Spleen (tissue), 11 donors: Measurements from ENCODE around the gene TPPP3. TPM values are rescaled to one million over a fixed set of nuclear protein-coding genes. Genes with fewer than 3 reads are reported as not detected.
A peak's percentile ranks its signal among the peaks of the same experiment; 100 is the strongest.

Experiments
- DNase-seq: peaks from one replicate; pipeline ENCODE4 v3.0.0-alpha.2; 2020
- H3K27ac ChIP-seq, 8 donors: fragments of 200-600 bp; sonication (generic) in 7 of 8; 1 replicate in 4 of 8; 2 replicates in 4 of 8; pipeline versions ENCODE4 v1.5.0 to v1.8.0; 2016 to 2021; ENCODE audit warnings: inconsistent platforms in 4 of 8, mild to moderate bottlenecking in 4 of 8, moderate library complexity in 1 of 8
- H3K27me3 ChIP-seq, 7 donors: fragments of 200-600 bp; sonication (generic) in 6 of 7; replicated peaks in 1 of 7; 1 replicate in 4 of 7; 2 replicates in 3 of 7; pipeline versions ENCODE4 v1.5.0 to v1.8.0; 2016 to 2021; ENCODE audit warnings: inconsistent platforms in 3 of 7, mild to moderate bottlenecking in 1 of 7
- H3K36me3 ChIP-seq, 6 donors: fragments of 200-600 bp; sonication (generic) in 5 of 6; 1 replicate in 4 of 6; 2 replicates in 2 of 6; pipeline versions ENCODE4 v1.5.0 to v1.8.0; 2016 to 2021; ENCODE audit warnings: inconsistent platforms in 2 of 6
- H3K4me1 ChIP-seq, 6 donors: fragments of 200-600 bp; sonication (generic) in 5 of 6; 1 replicate in 3 of 6; 2 replicates in 3 of 6; pipeline versions ENCODE4 v1.5.0 to v1.8.0; 2016 to 2021; ENCODE audit warnings: inconsistent platforms in 3 of 6
- H3K4me3 ChIP-seq, 8 donors: fragments of 200-600 bp; sonication (generic) in 7 of 8; 1 replicate in 4 of 8; 2 replicates in 4 of 8; pipeline versions ENCODE4 v1.5.0 to v1.8.0; 2016 to 2021; ENCODE audit warnings: inconsistent platforms in 4 of 8, mild to moderate bottlenecking in 4 of 8, moderate library complexity in 2 of 8
- H3K9me3 ChIP-seq, 8 donors: fragments of 200-600 bp; sonication (generic) in 7 of 8; 1 replicate in 4 of 8; 2 replicates in 4 of 8; pipeline versions ENCODE4 v1.5.0 to v1.8.0; 2016 to 2021; ENCODE audit warnings: inconsistent platforms in 4 of 8
- POLR2A ChIP-seq, 3 donors: fragments of 450-650 bp; IDR thresholded peaks; one replicate each; pipeline ENCODE4 v1.5.1; 2017; ENCODE audit warnings: antibody characterized with exemption in 3 of 3, mild to moderate bottlenecking in 1 of 3
- POLR2AphosphoS5 ChIP-seq, 3 donors: sonication (generic); formaldehyde crosslinking; IDR thresholded peaks; one replicate each; pipeline ENCODE4 v1.5.1; 2017; ENCODE audit warnings: antibody characterized with exemption in 3 of 3
- WGBS, 5 donors: extraction: QIAGEN DNeasy Blood & Tissue Kit in 3 of 5; methylation state at CpG; one replicate each; pipeline versions ENCODE4 v1.1.5 to v1.1.7; 2013 to 2018; 5-methylcytosine and 5-hydroxymethylcytosine counted together
- intact Hi-C: fragments of 100-400 bp; cut with DNase I; formaldehyde crosslinking; loops from one replicate; pipeline ENCODE4 v1.15.0; 2023; ENCODE audit warnings: low total_unique reads
- polyA plus RNA-seq, 3 donors: library from polyadenylated mRNA; stranded (reverse); fragments of 200-250 nt; gene quantifications; one replicate each; pipeline ENCODE4 v1.2.1, GENCODE V29; 2013
- total RNA-seq, 7 donors: library from RNA; depleted of rRNA in 3 of 7; stranded (reverse); fragments of >200 nt in 3 of 7; fragmentation: NEBNext Ultra II Directional in 4 of 7; extraction: Animal tissue kit (Norgen Biotek cat#: 25700) in 4 of 7; gene quantifications; one replicate each; pipeline versions ENCODE4 v1.1.0 to v1.2.1, GENCODE V29; 2016 to 2021
- TF ChIP-seq, protein P1 (sequence below), 11 experiments: fragments of 200-600 bp in 7 of 11; fragments of 450-650 bp in 4 of 11; sonication (generic) in 4 of 11; IDR thresholded peaks in 8 of 11; conservative IDR thresholded peaks in 3 of 11; 1 replicate in 7 of 11; 2 replicates in 4 of 11; pipeline versions ENCODE4 v1.4.0 to v1.8.0; 2016 to 2021; ENCODE audit warnings: antibody characterized with exemption in 11 of 11, inconsistent platforms in 4 of 11, mild to moderate bottlenecking in 1 of 11
- donor health status: healthy with polysubstance abuse.
- donor health status: DM: no; HTN: no; CAD: no; lungs with moderate emphysema.
- donor health status: DM: no; HTN: no; CAD: no.
- donor health status: Bipolar disorder and iron deficiency.
- donor health status: healthy.
- donor health status: DM: no; HTN: no; CAD: no.
- donor health status: DM: yes; HTN: yes; CAD: no.

Gene TPPP3
- total and polyA plus RNA-seq, 10 donors = 2.5 to 13.9 (median 8.6) TPM

DNA sequence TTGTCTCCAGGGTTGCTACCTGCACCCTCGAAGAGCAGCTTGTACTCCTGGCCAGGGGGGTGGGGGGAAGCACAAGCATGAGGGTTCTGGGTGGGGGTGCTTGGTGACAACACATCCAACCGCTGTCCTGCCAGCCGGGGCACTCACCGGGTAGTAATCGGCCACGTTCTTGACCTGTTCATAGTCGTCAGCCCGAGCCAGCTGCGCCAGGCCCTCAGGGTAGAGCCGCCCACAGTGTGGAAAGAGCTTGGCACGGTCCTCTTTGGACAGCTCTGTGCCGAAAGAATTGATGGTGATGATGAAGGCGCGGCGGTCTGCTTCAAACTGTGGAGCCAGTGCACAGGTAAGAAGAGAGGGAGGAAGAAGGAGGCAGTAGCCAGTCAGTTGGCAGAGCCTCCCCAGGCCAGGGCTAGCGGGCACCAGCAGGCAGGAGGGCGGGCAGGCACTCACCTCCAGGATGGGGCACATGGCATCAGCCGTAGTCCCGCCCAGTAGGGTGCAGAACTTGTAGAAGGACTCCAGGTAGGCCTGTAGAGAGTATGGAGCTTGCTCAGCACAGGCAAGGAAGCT, 45.6 kb upstream of the TPPP3 start:
- no peak for DNase-seq
- no peak overlapping the region for H3K4me3 ChIP-seq
- H3K36me3 ChIP-seq = peaks cover 0 to 86% (median 68%) of the 10 kb centered on the region in 6 donors
- 92 to 97% (median 97%) methylated on average over 19 of the region's 19 CpGs for WGBS, 5 donors
- TF ChIP-seq POLR2A (IDR thresholded peaks at IDR 0.05) (no peak), POLR2AphosphoS5 (IDR thresholded peaks at IDR 0.05) (no peak)
- TF ChIP-seq, protein P1, sequence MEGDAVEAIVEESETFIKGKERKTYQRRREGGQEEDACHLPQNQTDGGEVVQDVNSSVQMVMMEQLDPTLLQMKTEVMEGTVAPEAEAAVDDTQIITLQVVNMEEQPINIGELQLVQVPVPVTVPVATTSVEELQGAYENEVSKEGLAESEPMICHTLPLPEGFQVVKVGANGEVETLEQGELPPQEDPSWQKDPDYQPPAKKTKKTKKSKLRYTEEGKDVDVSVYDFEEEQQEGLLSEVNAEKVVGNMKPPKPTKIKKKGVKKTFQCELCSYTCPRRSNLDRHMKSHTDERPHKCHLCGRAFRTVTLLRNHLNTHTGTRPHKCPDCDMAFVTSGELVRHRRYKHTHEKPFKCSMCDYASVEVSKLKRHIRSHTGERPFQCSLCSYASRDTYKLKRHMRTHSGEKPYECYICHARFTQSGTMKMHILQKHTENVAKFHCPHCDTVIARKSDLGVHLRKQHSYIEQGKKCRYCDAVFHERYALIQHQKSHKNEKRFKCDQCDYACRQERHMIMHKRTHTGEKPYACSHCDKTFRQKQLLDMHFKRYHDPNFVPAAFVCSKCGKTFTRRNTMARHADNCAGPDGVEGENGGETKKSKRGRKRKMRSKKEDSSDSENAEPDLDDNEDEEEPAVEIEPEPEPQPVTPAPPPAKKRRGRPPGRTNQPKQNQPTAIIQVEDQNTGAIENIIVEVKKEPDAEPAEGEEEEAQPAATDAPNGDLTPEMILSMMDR (IDR thresholded peaks at IDR 0.05 in 8 of 11, conservative IDR thresholded peaks at IDR 0.05 in 3 of 11) = no peak
- H3K4me1 ChIP-seq = peaks cover 11 to 81% (median 36%) of the 10 kb centered on the region in 6 donors
- no peaks in the 10 kb centered on the region for H3K27me3 ChIP-seq
- H3K27ac ChIP-seq = no peak overlapping the region
- intact Hi-C loops = no loop called here
- no peaks in the 10 kb centered on the region for H3K9me3 ChIP-seq

DNA sequence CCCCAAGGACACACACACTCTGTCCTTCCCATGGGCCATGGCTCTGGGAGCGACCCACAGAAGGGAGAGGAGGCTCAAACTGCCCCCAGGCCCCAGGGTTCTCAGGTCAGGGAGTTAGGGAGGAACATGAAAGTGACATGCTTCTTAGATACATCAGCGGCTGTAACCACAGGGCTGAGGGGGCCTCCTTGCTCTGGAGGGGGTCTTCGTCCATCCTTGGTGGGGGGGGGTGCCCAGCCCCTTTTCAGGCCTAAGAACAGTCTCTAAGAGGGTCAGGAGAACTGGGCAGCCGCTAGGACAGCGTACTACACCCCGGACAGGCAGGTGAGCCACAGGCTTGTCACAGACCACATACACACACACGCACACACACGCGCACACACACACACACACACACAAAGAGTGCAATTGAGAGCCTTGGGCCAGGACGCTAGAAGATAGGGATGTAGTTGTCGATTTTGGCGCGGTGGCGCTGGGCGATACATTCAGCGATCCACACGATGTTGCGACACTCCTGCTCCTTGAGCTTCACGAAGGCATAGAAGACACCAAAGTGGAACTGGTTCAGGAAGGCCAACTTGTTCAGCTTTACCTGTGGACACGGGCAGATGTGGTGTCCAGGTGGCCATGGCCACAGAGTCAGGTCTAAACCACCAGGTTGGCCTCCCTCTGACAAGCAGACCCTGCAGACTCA, 44.9 kb upstream of the TPPP3 start:
- H3K27me3 ChIP-seq = no peaks in the 10 kb centered on the region
- H3K27ac ChIP-seq = no peak overlapping the region
- TF ChIP-seq POLR2A (IDR thresholded peaks at IDR 0.05) (no peak), POLR2AphosphoS5 (IDR thresholded peaks at IDR 0.05) (peak in 1 of 3 donors; percentile 22)
- TF ChIP-seq, protein P1 (IDR thresholded peaks at IDR 0.05 in 8 of 11, conservative IDR thresholded peaks at IDR 0.05 in 3 of 11) = no peak
- intact Hi-C loops = no loop called here
- H3K36me3 ChIP-seq = peaks cover 0 to 79% (median 64%) of the 10 kb centered on the region in 6 donors
- no peaks in the 10 kb centered on the region for H3K9me3 ChIP-seq
- no peak overlapping the region for H3K4me3 ChIP-seq
- WGBS, 5 donors = 93 to 95% (median 94%) methylated on average over 13 to 20 of the region's 20 CpGs
- no peak for DNase-seq
- peaks cover 4 to 81% (median 32%) of the 10 kb centered on the region in 6 donors for H3K4me1 ChIP-seq

DNA sequence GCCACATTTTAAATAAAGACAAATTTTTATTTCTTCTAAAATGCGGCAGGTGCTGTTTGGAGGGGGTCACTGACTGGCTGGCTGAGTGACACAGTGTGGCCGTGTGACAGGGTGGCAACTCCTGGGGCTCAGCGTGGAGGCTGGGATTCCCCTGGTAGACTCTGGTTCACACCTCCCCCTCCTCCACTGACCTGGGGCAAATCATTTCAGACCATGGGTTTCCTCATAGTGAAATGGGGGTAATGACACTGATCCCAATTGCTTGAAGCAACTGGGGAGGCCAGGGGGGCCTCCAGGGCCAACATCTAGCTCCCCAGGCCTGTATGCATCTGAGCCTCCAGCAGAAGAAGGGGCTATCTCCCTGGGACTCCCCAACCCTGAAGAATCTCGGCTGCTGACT, 44.2 kb upstream of the TPPP3 start:
- intact Hi-C loops = no loop called here
- no peak for TF ChIP-seq POLR2AphosphoS5 (IDR thresholded peaks at IDR 0.05)
- TF ChIP-seq POLR2A (IDR thresholded peaks at IDR 0.05) = no peak
- TF ChIP-seq, protein P1 (IDR thresholded peaks at IDR 0.05 in 8 of 11, conservative IDR thresholded peaks at IDR 0.05 in 3 of 11) = no peak
- Histone ChIP-seq H3K4me1 (peaks cover 3 to 81% (median 30%) of the 10 kb centered on the region in 6 donors), H3K27ac (no peak overlapping the region), H3K36me3 (peaks cover 0 to 72% (median 58%) of the 10 kb centered on the region in 6 donors), H3K4me3 (no peak overlapping the region), H3K9me3 (no peaks in the 10 kb centered on the region), H3K27me3 (peaks cover 0 to under 1% (median 0%) of the 10 kb centered on the region in 7 donors)
- no peak for DNase-seq
- 62 to 79% (median 72%) methylated on average over 4 of the region's 4 CpGs for WGBS, 5 donors

DNA sequence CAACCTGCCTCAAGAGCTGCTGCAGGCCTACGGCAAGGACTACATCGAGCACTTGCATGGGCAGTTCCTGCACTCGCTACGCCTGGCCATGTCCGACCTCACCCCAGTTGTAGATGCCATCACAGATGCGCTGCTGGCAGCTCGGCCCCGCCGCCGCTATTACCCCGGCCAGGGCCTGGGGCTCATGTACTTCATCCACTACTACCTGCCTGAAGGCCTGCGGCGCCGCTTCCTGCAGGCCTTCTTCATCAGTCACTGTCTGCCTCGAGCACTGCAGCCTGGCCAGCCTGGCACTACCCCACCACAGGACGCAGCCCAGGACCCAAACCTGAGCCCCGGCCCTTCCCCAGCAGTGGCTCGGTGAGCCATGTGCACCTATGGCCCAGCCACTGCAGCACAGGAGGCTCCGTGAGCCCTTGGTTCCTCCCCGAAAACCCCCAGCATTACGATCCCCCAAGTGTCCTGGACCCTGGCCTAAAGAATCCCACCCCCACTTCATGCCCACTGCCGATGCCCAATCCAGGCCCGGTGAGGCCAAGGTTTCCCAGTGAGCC, 43.4 kb upstream of the TPPP3 start:
- intact Hi-C loops = no loop called here
- Histone ChIP-seq H3K36me3 (peaks cover 0 to 64% (median 52%) of the 10 kb centered on the region in 6 donors), H3K9me3 (no peaks in the 10 kb centered on the region), H3K27me3 (peaks cover 0 to 8% (median 0%) of the 10 kb centered on the region in 7 donors), H3K4me3 (no peak overlapping the region), H3K4me1 (peaks cover 11 to 81% (median 33%) of the 10 kb centered on the region in 6 donors), H3K27ac (no peak overlapping the region)
- DNase-seq = no peak
- no peak for TF ChIP-seq POLR2A (IDR thresholded peaks at IDR 0.05)
- peak in 2 of 3 donors; percentile 17 to 54 for TF ChIP-seq POLR2AphosphoS5 (IDR thresholded peaks at IDR 0.05)
- 87 to 97% (median 95%) methylated on average over 12 to 23 of the region's 23 CpGs for WGBS, 5 donors
